HG02678 (cell line): ENCODE results near the gene LRRC51.

ENCODE experiments used
- ATAC-seq: cut with Tn5 transposase; IDR thresholded peaks from one replicate; pipeline ENCODE4 v1.9.1; 2021; ENCODE audit warnings: mild to moderate bottlenecking, moderate library complexity; ENCODE audit not compliant: unreplicated experiment

LRRC51 gene

DNA sequence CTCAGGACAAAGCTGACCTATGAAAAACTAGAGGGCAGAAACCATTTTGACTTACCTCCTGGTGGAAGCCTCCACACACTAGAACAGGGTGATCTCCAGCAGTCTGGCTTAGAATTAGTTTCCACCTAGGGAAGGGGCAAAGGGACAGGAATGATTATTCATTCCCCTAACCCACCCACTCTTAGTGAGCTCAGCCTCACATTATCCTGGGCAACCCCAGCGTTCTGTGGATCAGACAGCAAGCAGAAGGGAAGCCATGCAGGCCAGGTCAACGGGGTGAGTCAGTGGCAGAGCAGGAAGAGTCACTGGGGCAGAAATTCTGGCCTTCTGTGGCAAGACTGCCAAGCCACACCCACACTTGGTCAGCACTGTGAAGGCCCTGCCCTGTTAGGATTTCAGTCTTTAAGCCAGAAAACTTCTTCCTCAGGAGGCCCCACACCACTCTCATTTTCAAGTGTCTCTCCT, 10.8 kb upstream of the LRRC51 start:
- ATAC-seq = peak; percentile 61

DNA sequence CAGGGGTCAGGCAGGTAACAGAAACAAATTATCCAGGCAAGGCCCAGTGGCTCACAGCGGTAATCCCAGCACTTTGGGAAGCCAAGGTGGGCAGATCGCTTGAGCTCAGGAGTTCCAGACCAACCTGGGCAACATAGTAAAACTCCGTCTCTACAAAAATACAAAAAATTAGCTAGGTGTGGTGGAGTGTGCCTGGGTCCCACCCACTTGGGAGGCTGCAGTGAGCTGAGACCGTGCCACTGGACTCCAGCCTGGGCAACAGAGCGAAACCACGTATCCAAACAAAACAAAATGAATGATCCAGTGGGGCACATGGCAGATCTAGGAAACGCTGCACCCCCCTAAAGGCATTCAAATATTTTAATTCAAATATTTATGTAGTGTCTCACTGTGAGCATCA, 10.2 kb upstream of the LRRC51 start:
- ATAC-seq = no peak

DNA sequence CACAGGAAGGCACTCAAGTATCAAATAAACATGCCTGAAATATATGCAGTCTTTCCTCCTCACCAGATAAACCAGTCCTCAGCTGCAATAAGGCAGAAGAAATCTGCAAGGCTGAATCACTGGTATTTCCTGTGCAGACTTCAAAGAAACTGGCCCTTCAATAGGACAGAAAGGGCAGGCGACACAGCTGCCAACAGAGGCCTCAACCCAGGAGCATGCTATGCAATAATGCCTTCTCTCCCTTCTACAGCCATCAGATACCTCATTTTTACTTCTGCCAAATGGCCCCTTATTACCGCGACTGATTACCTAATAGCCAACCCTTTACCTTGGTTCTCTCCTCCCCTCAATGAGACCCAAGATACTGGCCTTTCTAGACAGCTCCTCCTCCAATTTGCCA, 8.3 kb upstream of the LRRC51 start:
- no peak for ATAC-seq

DNA sequence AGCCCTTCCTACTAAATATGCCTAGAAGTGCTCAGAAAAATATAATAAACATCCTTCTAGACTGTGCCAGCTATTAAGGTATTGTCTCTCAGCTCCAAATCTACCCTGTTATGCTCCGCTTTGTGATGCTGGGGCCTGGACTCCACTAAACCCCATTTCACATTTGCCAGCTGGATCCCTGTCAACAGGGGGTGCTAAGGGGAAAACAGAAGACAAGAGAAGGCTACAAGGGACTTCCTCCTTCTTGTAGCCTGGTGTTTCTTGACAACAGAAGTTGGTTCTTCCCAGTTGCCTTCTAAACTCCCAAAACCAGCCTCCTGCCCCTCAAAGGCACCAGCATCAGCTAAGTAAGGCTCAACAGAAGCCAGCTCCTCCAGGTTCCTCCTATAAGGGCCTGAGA, 5.5 kb upstream of the LRRC51 start:
- no peak for ATAC-seq

DNA sequence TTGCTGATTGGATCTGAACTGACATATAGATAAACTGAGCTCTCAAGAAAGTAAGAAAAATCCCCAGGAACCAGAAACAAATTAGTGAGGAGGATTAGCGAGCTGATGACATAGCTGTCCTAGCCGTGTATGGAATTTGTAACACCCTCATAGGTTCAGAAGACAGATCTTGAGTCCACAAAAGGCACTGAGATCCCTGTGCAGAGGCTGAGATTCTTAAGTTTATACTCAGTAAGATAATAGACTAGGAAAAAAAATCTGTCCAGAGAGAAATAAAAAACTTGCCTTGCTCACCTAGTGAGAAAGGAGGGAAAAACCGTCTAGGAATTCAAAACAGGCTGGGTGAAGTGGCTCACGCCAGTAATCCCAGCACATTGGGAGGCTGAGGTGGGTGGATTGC, 4.9 kb upstream of the LRRC51 start:
- no peak for ATAC-seq

DNA sequence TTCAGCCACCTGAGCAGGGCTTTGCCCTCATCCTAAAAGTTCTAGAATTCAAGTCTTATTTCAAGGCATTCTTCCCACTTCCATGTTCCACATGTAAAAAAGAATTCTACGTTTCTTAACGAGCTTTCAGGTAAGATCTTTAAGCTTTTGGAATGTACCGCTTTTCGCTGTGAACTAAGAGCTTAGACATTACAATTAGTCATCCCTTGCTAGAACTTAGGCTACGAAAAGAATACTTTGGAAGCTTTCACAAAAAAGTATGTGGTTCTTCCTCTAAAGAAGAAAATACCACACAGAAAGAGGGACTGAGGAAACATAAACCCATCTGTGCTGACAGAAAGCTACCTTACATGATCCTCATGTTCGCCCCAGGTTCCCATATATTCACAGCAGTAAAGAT, 2.2 kb upstream of the LRRC51 start:
- ATAC-seq = no peak

DNA sequence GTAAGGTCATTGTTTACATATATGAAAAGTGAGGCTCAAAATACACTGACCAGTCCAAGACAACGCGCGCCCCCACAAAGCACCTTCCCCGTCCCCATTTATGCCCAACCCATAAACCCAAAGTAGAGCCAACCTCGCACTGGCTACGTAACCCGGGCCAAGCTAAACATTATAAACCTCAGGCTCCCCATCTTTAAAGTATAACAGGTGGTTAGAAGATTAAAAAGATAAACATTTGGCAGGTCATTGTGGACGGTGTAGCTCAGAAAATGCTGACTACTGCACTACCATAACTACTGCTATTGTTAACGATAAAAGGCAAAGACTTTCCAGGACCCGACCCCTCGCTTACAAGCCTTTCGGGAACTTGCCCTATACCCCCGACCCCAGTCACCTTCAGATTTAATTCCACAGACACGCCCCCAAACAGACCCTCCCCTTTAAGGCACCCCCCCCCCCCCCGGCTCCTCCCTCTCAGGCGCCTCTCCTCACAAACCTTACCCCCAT, 778 bp upstream of the LRRC51 start:
- no peak for ATAC-seq

DNA sequence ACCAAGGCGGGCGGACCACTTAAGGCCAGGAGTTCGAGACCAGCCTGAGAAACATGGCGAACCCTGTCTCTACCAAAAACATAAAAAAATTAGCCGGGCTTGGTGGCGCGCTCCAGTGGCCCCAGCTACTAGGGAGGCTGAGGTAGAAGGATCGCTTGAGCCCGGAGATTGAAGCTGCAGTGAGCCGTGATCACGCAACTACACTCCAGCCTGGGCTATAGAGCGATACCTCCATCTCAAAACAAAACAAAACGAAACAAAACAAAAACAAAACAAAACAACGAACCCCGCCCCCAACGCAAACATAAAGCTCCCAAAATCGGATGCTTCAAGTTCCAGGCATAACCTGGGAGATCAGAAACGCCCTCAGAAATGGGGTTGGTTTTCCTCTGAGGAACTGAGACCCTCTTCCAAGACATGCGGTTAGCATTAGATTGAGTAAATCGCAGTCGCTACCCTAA, 564 bp downstream of the LRRC51 start:
- ATAC-seq = no peak

DNA sequence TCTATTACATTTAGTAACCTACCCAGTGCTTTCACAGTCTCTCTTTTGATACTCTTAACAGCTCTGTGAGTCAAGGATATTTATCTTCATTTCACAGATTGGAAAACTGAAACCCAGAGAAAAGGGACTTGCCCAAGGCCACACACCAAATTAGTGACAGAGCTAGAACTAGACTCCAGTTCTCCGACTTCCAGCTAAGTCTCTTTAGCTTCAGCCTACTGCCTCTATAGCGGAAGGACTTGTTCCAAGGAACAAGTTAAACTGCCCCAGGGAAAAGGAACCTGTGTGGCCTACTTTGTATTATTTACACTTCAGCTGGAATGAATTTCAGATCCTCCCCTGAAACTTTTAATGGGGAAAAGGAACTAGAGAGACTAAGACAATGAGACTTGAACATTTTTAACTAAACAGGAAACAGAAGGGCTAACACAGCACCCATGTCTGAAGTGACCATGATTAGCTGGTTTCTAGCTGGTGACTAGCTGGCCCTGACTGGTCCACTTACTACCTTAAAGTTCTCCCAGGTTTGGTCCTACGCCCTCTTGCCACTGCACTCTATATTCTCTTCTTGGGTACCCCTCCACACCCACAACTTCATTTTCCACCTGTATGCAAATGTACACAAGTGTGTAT, 1.3 kb downstream of the LRRC51 start:
- ATAC-seq = no peak

DNA sequence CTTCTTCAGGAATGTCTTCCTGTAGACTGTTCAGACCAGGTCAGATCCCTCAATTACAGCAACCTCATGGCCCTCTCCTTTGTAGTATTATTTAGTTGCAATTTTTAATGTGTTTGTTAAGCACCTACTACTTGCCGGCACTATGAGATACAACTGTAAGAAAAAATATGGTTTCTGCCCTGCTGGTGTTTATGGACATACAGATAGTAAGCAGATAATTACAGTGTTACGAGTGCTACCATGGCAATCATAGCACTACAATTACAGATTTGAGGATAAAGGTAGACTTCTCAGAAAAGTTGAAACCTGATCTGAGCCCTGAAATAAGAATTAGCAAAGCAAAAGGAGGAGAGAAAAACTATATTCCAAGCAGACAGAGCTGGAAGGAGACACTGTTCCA, 2.8 kb downstream of the LRRC51 start:
- ATAC-seq = no peak

DNA sequence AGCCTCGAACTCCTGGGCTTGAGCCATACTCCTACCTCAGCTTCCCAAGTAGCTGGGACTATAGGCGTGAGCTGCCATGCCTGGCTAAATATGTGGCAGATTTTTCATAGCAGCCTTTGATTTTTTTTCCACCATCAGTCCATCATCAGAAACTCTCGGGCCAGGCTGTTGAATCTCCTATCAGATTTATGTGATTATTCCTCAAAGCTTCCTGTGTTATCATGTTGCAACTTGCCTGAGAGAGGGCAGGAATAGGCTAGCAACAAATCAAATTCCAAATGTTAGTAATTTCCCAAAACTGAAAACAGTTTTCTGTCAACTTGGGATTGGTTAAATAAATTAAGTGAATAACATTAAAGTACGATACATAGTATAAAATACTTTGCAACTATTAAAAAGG, 3.4 kb downstream of the LRRC51 start:
- ATAC-seq = no peak

DNA sequence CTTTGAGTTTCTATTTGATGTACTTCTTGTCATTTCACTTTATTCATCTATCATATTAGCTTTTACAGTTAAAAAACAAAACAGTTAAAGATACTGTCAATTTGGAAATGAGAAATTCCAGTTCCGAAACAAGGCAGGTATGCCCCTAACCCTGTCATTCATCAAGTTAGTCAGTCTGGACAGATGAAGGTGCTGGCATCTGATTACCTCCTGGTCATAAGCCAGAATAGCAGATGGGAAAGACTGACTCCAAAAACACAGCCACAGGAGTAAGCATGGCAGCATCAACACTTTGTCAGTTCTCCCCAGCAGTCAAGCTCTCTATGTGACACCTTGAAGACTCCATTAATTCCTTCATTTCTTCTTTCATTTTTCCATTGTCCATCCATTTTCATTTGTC, 4.3 kb downstream of the LRRC51 start:
- no peak for ATAC-seq

DNA sequence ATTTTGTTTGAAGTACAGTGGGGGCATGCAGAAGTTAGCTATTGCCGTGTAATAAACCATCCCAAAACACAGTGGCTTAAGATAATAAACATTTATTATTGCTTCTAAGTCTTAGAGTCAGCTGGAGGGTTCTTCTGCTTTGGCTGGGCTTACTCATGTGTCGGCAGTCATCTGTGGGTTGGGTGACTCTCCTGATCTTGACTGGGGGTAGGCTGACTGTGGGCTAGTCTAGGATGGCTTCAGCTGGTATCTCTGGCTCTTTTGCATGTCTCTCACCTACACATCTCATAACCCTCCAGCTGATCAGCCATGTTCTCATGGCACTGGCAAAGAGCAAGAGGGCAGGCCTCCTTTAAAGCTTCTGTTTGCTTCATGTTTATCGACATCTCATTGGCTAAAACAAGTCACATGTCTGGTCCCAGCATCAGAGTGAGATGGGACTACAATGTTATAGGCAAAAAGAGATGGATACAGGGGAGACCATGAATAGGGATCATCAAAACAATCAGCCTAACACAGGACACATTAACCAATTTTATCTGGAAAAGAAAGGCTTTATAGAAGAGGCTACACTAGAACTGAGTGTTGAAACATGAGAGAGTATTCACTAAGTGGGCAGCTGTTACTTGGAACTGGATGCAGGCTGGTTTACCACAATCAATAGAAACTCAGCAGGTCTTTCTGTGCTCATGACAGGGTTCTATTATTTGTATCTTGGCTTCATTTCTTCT, 5.1 kb downstream of the LRRC51 start:
- no peak for ATAC-seq

DNA sequence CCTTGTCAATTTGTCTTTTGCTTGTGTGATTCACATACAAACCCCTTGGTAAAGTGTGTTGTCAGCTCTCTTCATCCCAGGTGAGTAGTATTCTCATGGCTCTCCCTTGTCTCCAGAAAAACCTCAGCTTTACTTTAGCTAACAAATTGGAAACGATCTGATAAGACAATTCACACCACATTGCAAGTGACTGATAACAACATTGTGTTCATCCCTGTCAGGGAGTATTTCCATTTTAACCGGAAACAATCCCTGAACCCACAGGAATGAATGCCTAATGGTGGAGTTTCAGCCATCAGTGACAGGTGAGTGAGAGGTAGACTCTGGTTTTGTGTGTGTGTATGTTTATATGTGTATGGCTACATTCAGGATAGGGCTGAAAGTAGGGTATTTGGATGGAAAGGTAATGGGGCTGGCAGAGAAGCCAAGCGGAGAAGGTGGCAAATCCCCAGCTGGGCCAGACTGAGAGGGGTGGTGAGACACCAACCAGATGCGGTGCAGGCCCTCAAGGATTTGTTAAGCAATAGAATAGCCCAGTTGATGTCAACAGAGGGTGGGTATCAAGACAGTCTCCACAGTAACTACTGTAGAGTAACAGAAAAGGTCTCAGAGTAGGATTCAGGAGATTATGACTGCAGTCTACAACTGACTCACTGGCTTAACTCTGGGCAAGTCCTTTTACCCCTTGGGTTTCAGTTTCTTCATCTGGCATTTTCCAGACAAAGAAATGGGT, 7.6 kb downstream of the LRRC51 start:
- no peak for ATAC-seq

DNA sequence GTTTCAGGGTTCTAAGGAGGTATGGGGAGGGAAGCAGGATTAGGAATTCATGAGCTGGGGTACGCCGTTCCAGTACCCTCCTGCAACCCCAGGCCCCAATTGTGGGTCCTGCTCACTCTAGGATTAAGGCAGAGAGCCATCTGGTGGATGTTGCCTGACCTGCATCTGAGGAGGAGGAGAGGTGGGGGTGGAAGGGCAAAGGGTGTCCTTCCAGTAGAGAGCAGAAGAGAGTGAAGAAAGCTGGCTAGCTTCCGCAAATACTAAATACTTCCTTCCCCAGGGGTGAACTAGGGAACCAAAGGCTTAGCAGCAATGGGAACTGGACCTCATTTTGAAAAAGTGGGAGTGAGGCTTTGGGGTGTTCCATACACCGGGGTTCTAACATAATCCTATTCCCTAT, 10.6 kb downstream of the LRRC51 start:
- no peak for ATAC-seq

DNA sequence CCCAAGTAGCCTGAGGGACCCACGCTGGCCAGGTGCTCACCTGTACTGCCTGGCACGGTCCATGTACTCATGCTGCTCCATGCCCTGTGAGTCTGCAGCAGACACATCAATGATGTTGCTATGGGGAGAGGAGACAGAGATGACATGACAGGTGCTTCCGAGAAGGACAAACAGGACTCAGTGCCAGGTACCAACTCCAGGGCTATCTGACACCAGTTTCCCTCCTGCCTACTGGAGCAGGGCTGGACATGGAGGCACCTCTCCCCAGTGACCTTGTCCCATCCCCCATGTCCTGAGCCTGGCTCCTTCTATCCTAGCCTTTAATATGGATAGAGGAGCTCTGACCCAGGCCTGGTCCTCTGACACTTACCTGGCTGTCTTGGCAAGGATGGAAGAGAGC, 18.1 kb downstream of the LRRC51 start:
- no peak for ATAC-seq

DNA sequence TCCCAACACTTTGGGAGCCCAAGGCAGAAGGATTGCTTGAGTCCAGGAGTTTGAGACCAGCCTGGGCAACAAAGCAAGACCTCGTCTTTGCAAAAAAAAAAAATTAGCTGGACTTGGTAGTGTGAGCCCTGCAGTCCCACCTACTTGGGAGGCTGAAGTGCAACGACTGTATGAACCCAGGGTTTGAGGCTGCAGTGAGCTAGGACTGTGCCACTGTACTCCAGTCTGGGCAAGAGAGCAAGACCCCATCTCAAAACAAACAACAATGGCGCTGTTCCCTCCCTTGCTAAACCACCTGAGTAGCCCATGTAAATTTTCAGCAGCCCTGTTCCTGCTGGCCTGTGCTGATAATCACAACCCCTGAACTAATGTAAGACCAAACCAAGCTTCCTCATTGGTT, 19.4 kb downstream of the LRRC51 start:
- ATAC-seq = no peak

DNA sequence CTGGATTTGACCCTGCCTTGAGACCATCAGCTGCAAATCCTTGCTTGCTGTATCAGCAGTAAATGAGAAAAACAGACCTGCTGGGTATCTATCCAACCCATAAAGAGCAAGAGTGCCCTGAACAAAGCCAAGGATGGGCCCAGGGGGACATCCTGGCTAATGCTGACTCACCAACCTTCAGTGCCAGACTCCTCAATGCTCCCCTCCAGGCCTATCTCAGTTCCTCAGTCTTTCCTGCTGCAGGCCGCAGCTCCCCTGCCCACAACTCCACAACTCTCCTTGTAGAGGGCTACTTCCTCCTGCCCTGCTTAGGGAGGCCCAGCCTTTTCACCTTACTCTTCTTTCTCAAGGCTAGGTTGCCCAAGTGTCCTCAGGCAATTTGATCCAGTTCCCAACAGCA, 19.8 kb downstream of the LRRC51 start:
- no peak for ATAC-seq

DNA sequence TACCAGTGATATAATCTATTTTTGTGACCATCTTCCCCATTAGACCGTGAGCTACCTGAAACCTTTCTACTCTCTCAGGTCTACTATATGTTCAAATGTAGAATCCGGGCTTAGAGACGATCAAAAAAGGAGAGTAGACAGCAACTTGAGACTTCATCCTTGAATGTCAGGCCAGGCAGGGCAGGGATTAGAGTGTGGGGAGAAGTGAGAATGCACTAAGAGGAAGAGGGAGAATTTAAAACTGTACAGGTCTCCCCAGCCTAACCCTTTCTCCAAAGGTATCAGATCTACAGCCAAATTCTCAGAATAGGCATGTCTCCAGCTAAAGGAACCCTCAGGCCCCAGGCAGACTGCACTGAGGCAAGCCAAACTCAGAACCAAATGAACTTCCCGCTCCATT, 21.5 kb downstream of the LRRC51 start:
- no peak for ATAC-seq

DNA sequence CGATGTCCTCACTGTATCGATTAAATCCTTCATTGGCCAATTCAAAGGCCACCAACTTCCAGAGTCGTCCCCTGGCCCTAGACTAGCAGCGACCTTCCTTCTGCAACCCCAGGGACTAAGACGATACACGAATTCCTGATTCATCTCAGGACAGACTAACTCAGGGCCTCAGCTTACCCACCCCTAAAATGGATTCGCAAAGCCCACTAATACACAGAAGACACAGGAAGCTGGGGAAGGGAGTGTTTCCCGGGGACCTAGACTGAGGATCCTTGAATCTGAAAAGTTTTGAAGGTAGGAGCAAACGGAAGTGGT, 21.9 kb downstream of the LRRC51 start:
- no peak for ATAC-seq

DNA sequence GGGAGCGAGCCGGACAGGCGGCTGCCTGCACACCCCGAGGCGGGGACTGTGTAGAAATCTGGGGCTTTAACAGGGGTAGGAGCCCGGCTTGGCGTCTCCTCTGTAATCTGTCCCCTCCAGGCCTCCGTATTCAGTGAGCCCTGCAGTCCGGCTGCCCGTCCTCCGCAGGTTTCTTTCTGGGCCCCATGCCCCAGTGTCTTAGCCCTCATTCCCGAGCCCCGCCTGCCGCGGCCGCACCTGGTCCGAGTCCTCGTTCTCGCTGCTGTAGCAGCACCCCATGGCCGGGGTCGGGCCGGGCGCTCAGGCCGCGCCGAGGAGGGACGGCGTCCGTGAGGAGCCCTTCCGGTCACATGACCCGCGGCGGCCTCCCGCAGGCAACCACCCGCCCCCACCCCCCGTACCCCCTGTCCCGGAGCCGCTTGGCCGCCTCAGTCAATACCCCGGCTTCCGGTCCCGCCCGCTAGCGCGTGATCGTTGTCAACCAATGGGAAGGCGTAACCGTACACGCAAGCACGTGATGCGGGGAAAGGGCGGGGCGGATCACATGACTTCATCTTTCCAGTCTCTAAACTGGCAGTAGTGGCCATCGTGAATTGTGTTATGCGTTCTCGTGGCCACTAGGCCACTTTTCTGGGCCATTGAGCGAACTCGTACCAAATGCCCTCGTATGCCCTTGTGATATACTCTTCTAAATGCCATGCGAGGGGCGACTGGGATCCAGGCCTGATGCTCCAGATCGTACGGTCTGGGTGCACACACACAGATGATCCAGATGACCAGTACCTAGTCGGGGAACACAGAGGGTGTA, 22.5 kb downstream of the LRRC51 start, which contains the start of gene LAMTOR1:
Gene LAMTOR1 (minus strand): TSS at position 352 of the 808 bp plus-strand sequence. CDS start 73 bp downstream, at position 279.
- ATAC-seq = peak; percentile 94
